DOHH2 (cell line): ENCODE results near the gene GAK.
A peak's percentile ranks its signal among the peaks of the same experiment; 100 is the strongest.

ENCODE experiments used
- H3F3A ChIP-seq: fragments of 200-600 bp; sonication (generic), shearing (Covaris generic); 2 replicates; pipeline ENCODE4 v1.6.0; 2016; ENCODE audit warnings: antibody characterized with exemption, mild to moderate bottlenecking; ENCODE audit not compliant: control insufficient read depth, insufficient read depth
- H3K27ac ChIP-seq: fragments of 200-600 bp; sonication (generic); 2 replicates; pipeline ENCODE4 v1.5.1; 2014; ENCODE audit warnings: low read depth, mild to moderate bottlenecking, low read length, moderate library complexity
- H3K27me3 ChIP-seq: fragments of 200-600 bp; sonication (generic); 2 replicates; pipeline ENCODE4 v1.6.1; 2014; ENCODE audit warnings: mild to moderate bottlenecking, low read length, mixed read lengths; ENCODE audit not compliant: control insufficient read depth
- H3K36me3 ChIP-seq: fragments of 200-600 bp; sonication (generic); 2 replicates; pipeline ENCODE4 v1.6.1; 2014; ENCODE audit warnings: mild to moderate bottlenecking, low read length, moderate library complexity, mixed read lengths; ENCODE audit not compliant: control insufficient read depth
- H3K4me1 ChIP-seq: fragments of 200-600 bp; sonication (generic); 2 replicates; pipeline ENCODE4 v1.6.1; 2014; ENCODE audit warnings: mild to moderate bottlenecking, low read length, mixed read lengths; ENCODE audit not compliant: control insufficient read depth
- H3K4me2 ChIP-seq: fragments of 200-600 bp; sonication (generic); 2 replicates; pipeline ENCODE4 v1.6.0; 2014; ENCODE audit warnings: mild to moderate bottlenecking, low read length, moderate library complexity
- H3K4me3 ChIP-seq: fragments of 200-600 bp; sonication (generic); 2 replicates; pipeline ENCODE4 v1.5.1; 2014; ENCODE audit warnings: mild to moderate bottlenecking, low read length, mixed read lengths
- H3K79me2 ChIP-seq: fragments of 200-600 bp; sonication (generic); 2 replicates; pipeline ENCODE4 v1.6.1; 2014; ENCODE audit warnings: mild to moderate bottlenecking, low read length, mixed read lengths; ENCODE audit not compliant: control insufficient read depth
- H3K9me2 ChIP-seq: fragments of 200-600 bp; sonication (generic); replicated peaks from 2 replicates; pipeline ENCODE4 v1.6.1; 2014; ENCODE audit warnings: mild to moderate bottlenecking, low read length, mixed read lengths; ENCODE audit not compliant: control insufficient read depth
- H3K9me3 ChIP-seq: fragments of 200-600 bp; sonication (generic); 2 replicates; pipeline ENCODE4 v1.6.1; 2014; ENCODE audit warnings: antibody characterized with exemption, low read length, mixed read lengths; ENCODE audit not compliant: control insufficient read depth, insufficient read depth
- H4K20me1 ChIP-seq: fragments of 200-600 bp; sonication (generic); 2 replicates; pipeline ENCODE4 v1.6.0; 2014; ENCODE audit warnings: low read depth, mild to moderate bottlenecking, antibody characterized with exemption, low read length, moderate library complexity; ENCODE audit not compliant: control insufficient read depth, insufficient read depth
- CTCF ChIP-seq: fragments of 200-600 bp; sonication (generic); IDR thresholded peaks from one replicate; pipeline ENCODE4 v1.5.1; 2014; ENCODE audit warnings: antibody characterized with exemption, mild to moderate bottlenecking, low read depth, low read length; ENCODE audit not compliant: poor library complexity, severe bottlenecking
- EZH2phosphoT487 ChIP-seq: fragments of 200-600 bp; sonication (generic); IDR thresholded peaks from 2 replicates; pipeline ENCODE4 v1.6.1; 2017; ENCODE audit warnings: borderline replicate concordance, mild to moderate bottlenecking, antibody characterized with exemption, low read length, moderate library complexity, mixed read lengths

GAK gene

GRCh38 chr4:917992-918391 is 14.1 kb downstream of the GAK start:
- peaks cover 42% of the 10 kb centered on the region for H3K4me1 ChIP-seq
- H3K9me3 ChIP-seq, result peaks cover 6% of the 10 kb centered on the region; the same call in 1 of the 2 replicates
- H3K79me2 ChIP-seq, result peaks cover 87% of the 10 kb centered on the region
- TF ChIP-seq EZH2phosphoT487, result no peak
- TF ChIP-seq CTCF, result no peak
- H4K20me1 ChIP-seq, result peaks cover 23% of the 10 kb centered on the region
- H3F3A ChIP-seq, result peaks cover 16% of the 10 kb centered on the region
- no peak overlapping the region for H3K4me3 ChIP-seq
- no peaks in the 10 kb centered on the region for H3K9me2 ChIP-seq
- no peaks in the 10 kb centered on the region for H3K27me3 ChIP-seq
- H3K27ac ChIP-seq, result no peak overlapping the region
- H3K36me3 ChIP-seq, result peaks cover 3% of the 10 kb centered on the region; the same call in 1 of the 2 replicates
- H3K4me2 ChIP-seq, result no peak overlapping the region

DNA sequence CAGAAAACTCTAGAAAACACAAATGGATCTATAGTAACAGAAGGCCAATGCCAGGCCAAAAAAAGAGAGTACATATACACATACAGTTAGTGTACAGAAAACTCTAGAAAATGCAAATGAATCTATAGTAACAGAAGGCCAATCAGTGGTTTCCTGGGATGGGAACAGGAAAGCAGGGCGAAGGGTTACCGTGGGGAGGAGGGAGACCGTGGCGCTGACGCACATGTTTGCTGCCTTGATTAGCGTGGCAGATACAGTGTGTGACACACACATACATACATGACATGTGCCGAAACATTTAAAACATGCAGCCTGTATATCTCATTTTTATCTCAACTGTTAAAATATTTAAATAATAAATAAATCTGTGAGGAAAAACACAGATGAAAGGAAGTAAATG is 14.7 kb downstream of the GAK start:
- no peaks in the 10 kb centered on the region for H3K9me2 ChIP-seq
- TF ChIP-seq EZH2phosphoT487 (no peak), CTCF (no peak)
- peaks cover 11% of the 10 kb centered on the region for H3F3A ChIP-seq
- peaks cover 6% of the 10 kb centered on the region; the same call in 1 of the 2 replicates for H3K36me3 ChIP-seq
- H3K4me1 ChIP-seq, result peaks cover 37% of the 10 kb centered on the region
- H3K4me3 ChIP-seq, result no peak overlapping the region
- no peak overlapping the region for H3K27ac ChIP-seq
- peaks cover 87% of the 10 kb centered on the region for H3K79me2 ChIP-seq
- no peaks in the 10 kb centered on the region for H3K27me3 ChIP-seq
- peaks cover 6% of the 10 kb centered on the region; the same call in 1 of the 2 replicates for H3K9me3 ChIP-seq
- H3K4me2 ChIP-seq, result no peak overlapping the region
- peaks cover 27% of the 10 kb centered on the region for H4K20me1 ChIP-seq

DNA sequence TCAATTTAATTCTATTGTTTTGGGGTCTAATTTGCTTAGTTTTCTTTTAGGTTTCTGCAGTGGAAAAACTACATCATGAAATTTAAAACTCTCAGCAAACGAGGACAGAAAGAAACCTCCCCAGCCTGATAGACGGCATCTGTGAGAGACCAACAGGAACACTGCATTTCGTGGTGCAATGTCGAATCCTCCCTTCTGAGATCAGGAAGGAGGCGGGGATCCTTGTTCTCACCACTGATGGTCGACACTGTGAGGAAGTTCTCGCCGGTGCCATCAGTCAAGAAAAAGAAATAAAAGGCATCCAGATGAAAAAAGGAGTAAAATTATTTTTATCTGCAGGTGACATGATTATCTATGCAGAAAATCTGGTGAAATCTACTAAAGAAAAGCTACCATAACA is 16.5 kb downstream of the GAK start:
- TF ChIP-seq EZH2phosphoT487 (no peak), CTCF (no peak)
- Histone ChIP-seq H3K4me2 (peak overlapping the region; percentile 79), H3K27ac (no peak overlapping the region), H3K4me1 (peaks cover 21% of the 10 kb centered on the region), H3K79me2 (peaks cover 71% of the 10 kb centered on the region), H3K9me2 (no peaks in the 10 kb centered on the region), H3K27me3 (no peaks in the 10 kb centered on the region), H3K4me3 (peak overlapping the region; percentile 58), H3K36me3 (peaks cover 18% of the 10 kb centered on the region), H4K20me1 (peaks cover 25% of the 10 kb centered on the region), H3K9me3 (peaks cover 6% of the 10 kb centered on the region; the same call in 1 of the 2 replicates), H3F3A (no peaks in the 10 kb centered on the region; the same call in 1 of the 2 replicates)
